ENCODE data around the gene VEGFC.

GRCh38 chr4:176675810-176676209 lies 116.9 kb downstream of the VEGFC start:
- TF ChIP-seq CTCF (IDR thresholded peaks at IDR 0.05; ENCODE audit: poor library complexity): no peak
- TF ChIP-seq EZH2 (IDR thresholded peaks at IDR 0.05; ENCODE audit: borderline replicate concordance): no peak

Data from hepatocyte (in vitro differentiated cells).